HG02973 (cell line): ENCODE measurements around the gene FUCA1.
"Not testable (repeated sequence)": the region's sequence is repeated elsewhere in the genome, so short reads cannot be mapped to it uniquely, and the experiment has no call there.

ENCODE experiments used
- ATAC-seq: cut with Tn5 transposase; IDR thresholded peaks from one replicate; pipeline ENCODE4 v1.9.1; 2021; ENCODE audit warnings: moderate library complexity; ENCODE audit not compliant: unreplicated experiment

Gene FUCA1

GRCh38 chr1:23867895-23868556, at the start of gene FUCA1:
FUCA1 (minus strand) TSS chr1:23868290; CDS start chr1:23868286, 4 bp downstream.
- ATAC-seq, result peak; percentile 78

- peak; percentile 56 for ATAC-seq
These were observed 48.4 kb upstream of the FUCA1 start for GRCh38 chr1:23916209-23917131.

GRCh38 chr1:23915466-23915865, 47.4 kb upstream of the FUCA1 start:
- no peak for ATAC-seq

- no peak for ATAC-seq
These were observed 46.8 kb upstream of the FUCA1 start for GRCh38 chr1:23914921-23915320.

GRCh38 chr1:23913212-23913880, 45.3 kb upstream of the FUCA1 start, which contains the start of gene CNR2:
CNR2 (minus strand) TSS chr1:23913362; CDS start chr1:23875617, 37,745 bp downstream.
- no peak for ATAC-seq

GRCh38 chr1:23911921-23912320, 43.8 kb upstream of the FUCA1 start:
- ATAC-seq, result no peak

- no peak for ATAC-seq
These were observed 42.6 kb upstream of the FUCA1 start for GRCh38 chr1:23910553-23911246.

DNA sequence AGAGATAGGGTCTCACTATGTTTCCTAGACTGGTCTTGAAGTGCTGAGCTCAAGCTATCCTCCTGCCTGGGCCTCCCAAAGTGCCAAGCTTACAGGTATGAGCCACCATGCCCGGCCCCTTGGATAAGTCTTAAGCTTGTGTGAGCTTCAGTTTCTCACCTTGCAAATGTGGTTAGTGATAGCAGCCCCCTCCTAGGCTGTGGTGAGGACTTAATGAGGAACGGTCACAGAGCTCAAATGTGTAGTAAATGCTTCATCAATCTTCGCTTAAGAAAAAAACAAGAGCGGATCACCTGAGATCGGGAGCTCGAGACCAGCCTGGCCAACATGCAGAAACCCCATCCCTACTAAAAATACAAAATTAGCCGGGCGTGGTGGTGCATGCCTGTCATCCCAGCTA, 42.1 kb upstream of the FUCA1 start:
- ATAC-seq, result no peak

GRCh38 chr1:23909412-23909811, 41.3 kb upstream of the FUCA1 start:
- ATAC-seq, result no peak

GRCh38 chr1:23908453-23909341, 40.6 kb upstream of the FUCA1 start:
- no peak for ATAC-seq

DNA sequence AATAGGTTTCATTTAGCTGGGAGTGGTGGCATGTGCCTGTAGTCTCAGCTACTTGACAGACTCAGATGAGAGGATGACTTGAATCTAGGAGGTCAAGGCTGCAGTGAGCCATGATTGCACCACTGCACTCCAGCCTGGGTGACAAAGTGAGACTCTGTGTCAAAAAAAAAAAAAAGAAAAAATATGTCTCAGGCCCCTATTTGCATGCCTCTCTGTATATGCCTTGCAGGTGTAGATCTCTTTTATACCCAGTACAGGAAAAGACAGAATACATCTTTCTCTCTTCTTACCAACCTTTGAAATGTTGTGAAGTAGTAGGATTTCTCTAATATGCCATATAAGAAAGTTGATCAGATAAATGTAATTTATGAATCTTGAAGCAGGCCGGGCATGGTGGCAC, 38.6 kb upstream of the FUCA1 start:
- ATAC-seq, result no peak

- no peak for ATAC-seq
These were observed 37.5 kb upstream of the FUCA1 start for GRCh38 chr1:23905461-23906025.

DNA sequence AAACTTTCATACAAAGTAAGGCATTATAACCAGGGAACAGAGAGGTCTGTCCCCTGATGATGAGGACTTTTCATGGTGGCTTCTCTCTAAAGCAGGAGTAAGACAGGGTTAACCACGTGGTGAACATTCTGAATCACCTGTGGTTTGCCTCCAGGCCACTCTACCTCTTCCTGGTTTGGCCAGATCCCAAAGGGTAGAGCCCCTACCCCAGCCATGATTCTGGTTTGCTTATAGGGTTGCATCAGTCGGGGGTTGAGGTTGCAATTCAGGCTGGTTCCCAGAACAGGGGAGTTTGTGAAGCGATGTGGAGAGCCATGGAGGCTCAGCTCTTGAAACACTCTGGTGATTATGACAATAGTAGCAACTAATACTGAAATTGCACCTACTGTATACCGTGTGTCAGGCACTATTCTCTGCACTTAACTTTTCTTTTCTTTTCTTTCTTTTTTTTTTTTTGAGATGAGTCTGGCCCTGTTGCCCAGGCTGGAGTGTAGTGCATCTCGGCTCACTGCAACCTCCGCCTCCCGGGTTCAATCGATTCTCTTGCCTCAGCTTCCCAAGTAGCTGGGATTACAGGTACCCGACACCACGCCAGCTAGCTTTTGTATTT, 36.8 kb upstream of the FUCA1 start:
- ATAC-seq, result peak; percentile 43

- no peak for ATAC-seq
These were observed 35.7 kb upstream of the FUCA1 start for GRCh38 chr1:23903754-23904153.

DNA sequence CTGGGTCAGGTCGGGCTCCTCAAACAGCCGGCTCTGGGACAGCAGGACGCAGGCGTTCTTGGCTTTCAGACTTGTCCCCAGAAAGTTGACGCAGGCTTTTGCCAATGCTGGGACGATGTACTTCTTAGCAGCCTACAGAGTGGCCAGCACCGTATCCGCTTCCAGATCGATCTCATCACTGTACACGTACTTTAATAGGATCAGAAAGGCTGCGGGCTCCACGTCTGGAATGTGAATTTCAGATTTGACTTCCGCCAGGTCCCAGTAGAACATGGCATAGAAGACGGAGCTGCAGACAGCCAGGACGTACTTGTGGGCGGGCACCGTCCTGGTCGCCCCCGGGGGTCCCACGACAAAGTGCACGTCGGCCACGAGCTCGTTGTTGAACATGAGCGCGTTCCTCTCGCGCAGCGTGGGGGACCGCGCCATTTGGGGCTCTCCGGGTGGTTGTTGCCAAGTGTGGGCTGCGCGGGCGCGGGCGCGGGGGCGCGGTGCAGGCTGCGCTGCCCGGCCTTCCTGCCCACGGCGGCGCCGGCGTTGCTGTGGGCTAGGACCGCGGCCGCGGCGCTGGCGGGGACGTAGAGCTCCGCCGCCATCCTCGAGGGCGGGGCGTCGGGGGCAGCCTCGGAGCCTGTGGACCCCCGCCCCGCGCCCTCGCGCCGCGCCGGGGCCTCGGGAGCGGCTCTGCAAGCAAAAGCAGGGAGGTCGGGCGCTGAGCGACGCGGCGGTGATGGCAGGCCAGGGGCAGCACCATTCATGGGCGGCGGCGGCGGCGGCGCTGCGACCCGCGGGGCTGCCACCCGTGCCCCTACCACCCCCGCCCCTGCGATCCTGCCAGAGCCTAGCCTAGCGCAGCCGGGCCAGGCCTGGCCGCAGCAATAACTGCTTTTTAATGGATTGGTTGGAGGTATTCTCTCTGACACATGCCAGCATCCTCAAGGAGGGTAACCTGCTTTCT, 34.5 kb upstream of the FUCA1 start:
- ATAC-seq, result no peak

DNA sequence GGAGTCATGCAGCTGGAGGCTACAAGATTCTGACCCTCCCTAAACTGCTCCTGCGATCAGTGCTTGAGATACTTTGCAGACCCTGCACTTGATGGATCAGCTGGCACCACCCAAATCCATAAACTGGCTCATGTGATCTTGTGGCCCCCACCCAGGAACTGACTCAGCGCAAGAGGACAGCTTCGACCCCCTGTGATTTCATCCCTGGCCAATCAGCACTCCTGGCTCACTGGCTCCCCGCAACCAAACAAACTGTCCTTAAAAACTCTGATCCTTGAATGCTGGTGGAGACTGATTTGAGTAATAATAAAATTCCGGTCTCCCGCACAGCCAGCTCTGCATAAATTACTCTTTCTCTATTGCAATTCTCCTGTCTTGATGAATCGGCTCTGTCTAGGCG, 31.9 kb upstream of the FUCA1 start:
- ATAC-seq, result not testable (repeated sequence)

DNA sequence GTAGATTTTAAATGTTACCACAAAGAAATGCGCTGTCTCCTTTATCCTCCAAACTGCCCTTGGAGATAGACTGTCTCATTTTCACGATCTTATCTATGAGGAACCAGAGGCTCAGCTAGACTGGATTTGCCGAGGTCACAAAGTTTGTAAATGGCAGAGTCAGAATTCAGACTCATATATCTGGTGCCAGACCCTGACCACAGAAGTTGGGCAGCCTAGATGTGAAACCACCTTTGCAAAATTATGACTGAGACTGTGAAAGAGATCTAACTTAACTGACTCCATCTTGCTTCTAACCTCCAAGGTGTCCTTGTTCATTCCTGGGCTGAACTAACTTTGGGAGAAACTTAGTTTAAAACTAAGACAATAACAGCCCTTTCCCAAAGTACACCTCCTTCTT, 31.0 kb upstream of the FUCA1 start:
- ATAC-seq, result no peak

- ATAC-seq, result no peak
These were observed 29.0 kb upstream of the FUCA1 start for GRCh38 chr1:23897083-23897482.
